HG03521 (cell line): ENCODE results near the gene NDUFAB1.
"Not testable (repeated sequence)": the region's sequence is repeated elsewhere in the genome, so short reads cannot be mapped to it uniquely, and the experiment has no call there.

Experiments used
- ATAC-seq: cut with Tn5 transposase; IDR thresholded peaks from one replicate; pipeline ENCODE4 v1.9.1; 2021; ENCODE audit warnings: mild to moderate bottlenecking, moderate library complexity; ENCODE audit not compliant: unreplicated experiment

NDUFAB1 gene

GRCh38 chr16:23595951-23596720 is at the start of gene NDUFAB1:
TSS of gene NDUFAB1 (minus strand) at chr16:23596316. CDS start at chr16:23596290, 26 bp downstream.
- peak; percentile 92 for ATAC-seq

- ATAC-seq, result no peak
These were observed 46.2 kb upstream of the NDUFAB1 start for GRCh38 chr16:23642246-23642774.

GRCh38 chr16:23640931-23641765 is 45.0 kb upstream of the NDUFAB1 start, which contains the start of the genes DCTN5 and PALB2:
TSS of gene DCTN5 (plus strand) at chr16:23641466. CDS start at chr16:23641543, 77 bp downstream.
TSS of gene PALB2 (minus strand) at chr16:23641310. CDS start at chr16:23641157, 153 bp downstream.
- peak; percentile 94 for ATAC-seq

GRCh38 chr16:23640615-23640930 is 44.5 kb upstream of the NDUFAB1 start:
- no peak for ATAC-seq

GRCh38 chr16:23635958-23636357 is 39.8 kb upstream of the NDUFAB1 start:
- no peak for ATAC-seq

- ATAC-seq, result no peak
These were observed 38.4 kb upstream of the NDUFAB1 start for GRCh38 chr16:23634461-23635036.

- ATAC-seq, result not testable (repeated sequence)
These were observed 35.8 kb upstream of the NDUFAB1 start for GRCh38 chr16:23631874-23632273.

GRCh38 chr16:23629516-23629915 is 33.4 kb upstream of the NDUFAB1 start:
- no peak for ATAC-seq

- ATAC-seq, result no peak
These were observed 28.0 kb upstream of the NDUFAB1 start for GRCh38 chr16:23624092-23624491.

- ATAC-seq, result no peak
These were observed 19.7 kb upstream of the NDUFAB1 start for GRCh38 chr16:23615805-23616204.

- ATAC-seq, result no peak
These were observed 15.8 kb upstream of the NDUFAB1 start for GRCh38 chr16:23611936-23612335.

- ATAC-seq, result not testable (repeated sequence)
These were observed 14.8 kb upstream of the NDUFAB1 start for GRCh38 chr16:23610905-23611304.

- ATAC-seq, result no peak
These were observed 13.8 kb upstream of the NDUFAB1 start for GRCh38 chr16:23609929-23610328.

GRCh38 chr16:23608194-23608593 is 12.1 kb upstream of the NDUFAB1 start:
- no peak for ATAC-seq

GRCh38 chr16:23607726-23608125 is 11.6 kb upstream of the NDUFAB1 start:
- no peak for ATAC-seq

- no peak for ATAC-seq
These were observed 1.1 kb upstream of the NDUFAB1 start for GRCh38 chr16:23597003-23597756.

- peak; percentile 10 for ATAC-seq
These were observed 718 bp downstream of the NDUFAB1 start for GRCh38 chr16:23595246-23595950.

- no peak for ATAC-seq
These were observed 1.9 kb downstream of the NDUFAB1 start for GRCh38 chr16:23594186-23594585.

GRCh38 chr16:23590181-23590580 is 5.9 kb downstream of the NDUFAB1 start:
- no peak for ATAC-seq

GRCh38 chr16:23587726-23588125 is 8.4 kb downstream of the NDUFAB1 start:
- no peak for ATAC-seq
